ENCODE data around the gene CASD1. TPM values are rescaled to one million over a fixed set of nuclear protein-coding genes. Genes with fewer than 3 reads are reported as not detected.

Gene CASD1
- polyA plus RNA-seq, 2 of the 4 experiments (the other 2 are of a cell fraction), result 16.3 to 35.4 TPM

GRCh38 chr7:94605031-94605430 is 95.4 kb downstream of the CASD1 start:
- ChIA-PET CTCF (no interaction called here), POLR2A (no interaction called here)
- Histone ChIP-seq H3K4me3 (no peak overlapping the region), H3K4me2 (no peak overlapping the region), H3K9me3 (no peaks in the 10 kb centered on the region), H3K27ac (no peak overlapping the region), H3K4me1 (no peaks in the 10 kb centered on the region)
- TF ChIP-seq NPAS2 (CRISPR knock-in tag; IDR thresholded peaks at IDR 0.05; ENCODE audit: borderline replicate concordance), result no peak
- no peak for TF ChIP-seq CTCF (IDR thresholded peaks at IDR 0.05)
- TF ChIP-seq MYC (IDR thresholded peaks at IDR 0.05; ENCODE audit: borderline replicate concordance, low read length), result no peak
- no peak for TF ChIP-seq CEBPB (IDR thresholded peaks at IDR 0.05)
- no peak for TF ChIP-seq FOSB (CRISPR knock-in tag; IDR thresholded peaks at IDR 0.05)
- DNase-seq (ENCODE audit: low read depth in 1 of 2, low spot score in 1 of 2) (no peak), ATAC-seq (no peak), FAIRE-seq (no peak)
- 95% methylated on average over 1 of the region's 1 CpG for WGBS (ENCODE audit: missing lambda C conversion rate)

Small RNA genes lying within 50 kb of the gene (small RNA-seq; reads per million reads assigned to genes)
- 0 reads per million in 6 experiments for gene RNU6-1328P

Other genes starting within 250 kb of the CASD1 start
- gene COL1A2, start 114.9 kb upstream of the CASD1 start, polyA plus RNA-seq (2011; rRNA removed), result 0.07 and 0.14 TPM in 2 replicates
- gene COL1A2, start 114.9 kb upstream of the CASD1 start, polyA plus RNA-seq (2017; fragmentation: RNase III; extraction: RNeasy Plus Mini Kit Qiagen cat#74134 plus additional on column Dnase treatment), result not detected in 3 replicates
- gene SGCE, start 146.3 kb downstream of the CASD1 start, polyA plus RNA-seq (2011; rRNA removed), result 97.2 and 121 TPM in 2 replicates
- gene SGCE, start 146.3 kb downstream of the CASD1 start, polyA plus RNA-seq (2017; fragmentation: RNase III; extraction: RNeasy Plus Mini Kit Qiagen cat#74134 plus additional on column Dnase treatment), result 59.4 to 61.5 TPM (median 60.1 TPM) in 3 replicates